Skeletal muscle tissue (tissue), 4 donors: ENCODE results near the gene NEU2. TPM values are rescaled to one million over a fixed set of nuclear protein-coding genes. Genes with fewer than 3 reads are reported as not detected.

Experiments
- H3K27ac ChIP-seq: one replicate; pipeline ENCODE4 v1.7.0; 2013; ENCODE audit warnings: mild to moderate bottlenecking, low read depth, low read length, inconsistent platforms
- H3K27me3 ChIP-seq, 3 donors: one replicate each; pipeline ENCODE4 v1.7.0; 2013; ENCODE audit warnings: low read length in 3 of 3; ENCODE audit not compliant: control insufficient read depth in 3 of 3, insufficient read depth in 3 of 3
- H3K36me3 ChIP-seq, 3 donors: one replicate each; pipeline ENCODE4 v1.7.0; 2013; ENCODE audit warnings: low read length in 3 of 3; ENCODE audit not compliant: control insufficient read depth in 3 of 3, insufficient read depth in 3 of 3
- H3K4me1 ChIP-seq, 3 donors: one replicate each; pipeline ENCODE4 v1.7.0; 2013; ENCODE audit warnings: low read length in 3 of 3, mild to moderate bottlenecking in 3 of 3; ENCODE audit not compliant: control insufficient read depth in 3 of 3, insufficient read depth in 3 of 3
- H3K4me3 ChIP-seq, 3 donors: one replicate each; pipeline ENCODE4 v1.7.0; 2013; ENCODE audit warnings: low read length in 3 of 3
- H3K9ac ChIP-seq, 3 donors: one replicate each; pipeline ENCODE4 v1.7.0; 2013; ENCODE audit warnings: low read length in 3 of 3, mild to moderate bottlenecking in 3 of 3, moderate library complexity in 2 of 3, low read depth in 1 of 3
- H3K9me3 ChIP-seq, 3 donors: one replicate each; pipeline ENCODE4 v1.7.0; 2013; ENCODE audit warnings: low read length in 3 of 3; ENCODE audit not compliant: control insufficient read depth in 3 of 3
- total RNA-seq: library from RNA; depleted of rRNA; stranded (reverse); fragments of >200 nt; gene quantifications from one replicate; pipeline ENCODE4 v1.2.3, GENCODE V29; 2014
- donor health status: Osteomylitis.

NEU2 gene
- total RNA-seq, 1 donor from 2014 or later, result not detected

DNA sequence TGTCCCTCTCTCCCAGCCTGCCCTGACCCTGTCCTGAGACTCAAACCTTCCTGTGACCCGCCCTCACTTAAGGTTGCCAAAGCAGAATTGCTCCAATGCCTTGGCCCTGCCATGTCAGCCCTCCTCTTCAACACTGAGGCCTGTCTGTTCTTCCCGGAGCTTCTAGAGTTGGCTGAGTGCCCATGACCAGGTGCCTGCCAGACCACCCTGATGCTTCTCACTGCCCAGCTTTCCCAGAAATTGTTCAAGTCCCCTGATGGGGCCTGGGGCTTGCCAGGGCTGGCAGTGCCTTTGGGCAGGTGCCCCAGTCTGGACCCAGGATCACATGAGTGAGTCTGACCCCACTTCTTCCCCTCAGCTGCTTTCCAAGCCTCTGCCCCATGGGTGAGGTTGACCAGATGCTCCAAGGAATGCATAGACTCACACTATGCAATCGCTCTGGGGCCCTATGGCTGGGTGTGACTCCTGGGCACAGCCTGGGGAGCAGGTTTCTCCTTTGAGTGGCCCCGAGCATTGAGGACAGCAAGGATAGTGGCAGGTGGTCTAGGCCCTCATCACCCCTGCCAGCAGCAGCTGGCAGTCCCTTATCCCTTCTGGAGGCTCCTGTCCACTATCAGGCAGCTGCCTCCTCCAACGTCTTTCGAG lies 24.6 kb downstream of the NEU2 start:
- Histone ChIP-seq H3K27me3 (peaks cover 0 to 6% (median 3%) of the 10 kb centered on the region in 3 donors), H3K4me3 (no peak overlapping the region), H3K36me3 (no peaks in the 10 kb centered on the region), H3K4me1 (peaks cover 16 to 27% (median 24%) of the 10 kb centered on the region in 3 donors), H3K27ac (no peak overlapping the region), H3K9ac (no peak overlapping the region), H3K9me3 (no peaks in the 10 kb centered on the region)

DNA sequence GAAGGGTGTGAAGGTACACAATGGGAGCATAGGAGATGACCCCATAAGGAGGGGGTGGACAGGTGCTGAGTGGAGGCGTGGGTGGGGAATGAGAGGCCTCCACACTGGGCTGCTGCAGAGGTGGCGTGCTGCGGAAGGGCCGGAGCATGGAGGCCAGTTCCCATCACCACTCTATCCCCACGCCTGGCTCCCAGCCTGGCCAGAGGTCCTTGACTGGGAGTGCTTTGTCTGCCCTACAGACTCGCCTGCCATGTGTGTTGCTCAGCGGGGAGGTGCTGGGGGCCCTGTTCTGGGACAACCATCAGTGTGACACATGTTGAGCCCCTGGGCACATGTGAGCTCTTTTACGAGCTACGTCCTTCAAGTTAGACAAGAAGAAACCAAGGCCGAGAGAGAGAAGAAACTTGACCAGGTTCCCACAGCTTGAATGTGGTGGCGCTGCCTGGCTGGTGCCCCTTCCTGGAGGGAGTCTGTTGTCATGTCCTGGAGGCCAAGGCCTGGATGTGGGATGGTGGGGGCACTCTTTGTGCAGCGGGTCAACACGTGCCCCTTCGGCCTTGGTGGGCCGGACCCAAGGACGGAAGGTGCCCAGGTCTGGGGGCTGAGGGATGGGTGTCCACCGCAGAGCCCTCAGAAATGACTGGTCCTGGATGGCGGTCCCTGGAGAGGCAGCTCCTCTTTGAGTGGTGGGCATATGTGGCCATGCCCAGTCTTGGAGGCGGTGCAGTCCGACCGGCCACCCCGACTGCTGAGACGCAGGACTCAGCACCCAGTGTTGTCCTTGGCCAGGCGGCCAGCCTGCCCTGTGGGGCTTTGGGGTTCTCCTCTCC lies 26.5 kb downstream of the NEU2 start:
- no peak overlapping the region for H3K4me3 ChIP-seq
- H3K9me3 ChIP-seq, result no peaks in the 10 kb centered on the region
- H3K36me3 ChIP-seq, result no peaks in the 10 kb centered on the region
- peak overlapping the region; percentile 72 for H3K27ac ChIP-seq
- peak overlapping the region in 1 of 3 donors; percentile 66 for H3K9ac ChIP-seq
- H3K27me3 ChIP-seq, result peaks cover 0 to 5% (median 3%) of the 10 kb centered on the region in 3 donors
- peaks cover 22 to 36% (median 36%) of the 10 kb centered on the region in 3 donors for H3K4me1 ChIP-seq

DNA sequence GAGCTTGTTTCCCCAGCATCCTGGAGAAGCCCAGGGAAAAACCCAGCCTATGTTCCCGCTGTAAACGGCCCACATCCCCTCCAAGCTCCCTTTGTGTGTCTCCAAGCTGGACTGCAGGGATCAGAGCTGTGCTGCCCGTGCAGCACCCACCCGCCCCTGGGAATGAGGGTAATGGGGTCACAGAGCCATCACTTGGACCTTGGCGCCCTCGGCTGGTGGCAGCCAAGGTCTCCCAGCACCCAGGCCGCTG lies 27.0 kb downstream of the NEU2 start:
- Histone ChIP-seq H3K9ac (peak overlapping the region in 1 of 3 donors; percentile 66), H3K27me3 (no peaks in the 10 kb centered on the region), H3K36me3 (no peaks in the 10 kb centered on the region), H3K27ac (peak overlapping the region; percentile 72), H3K4me3 (peak overlapping the region in 1 of 3 donors; percentile 66), H3K4me1 (peaks cover 22 to 36% (median 34%) of the 10 kb centered on the region in 3 donors), H3K9me3 (no peaks in the 10 kb centered on the region)

DNA sequence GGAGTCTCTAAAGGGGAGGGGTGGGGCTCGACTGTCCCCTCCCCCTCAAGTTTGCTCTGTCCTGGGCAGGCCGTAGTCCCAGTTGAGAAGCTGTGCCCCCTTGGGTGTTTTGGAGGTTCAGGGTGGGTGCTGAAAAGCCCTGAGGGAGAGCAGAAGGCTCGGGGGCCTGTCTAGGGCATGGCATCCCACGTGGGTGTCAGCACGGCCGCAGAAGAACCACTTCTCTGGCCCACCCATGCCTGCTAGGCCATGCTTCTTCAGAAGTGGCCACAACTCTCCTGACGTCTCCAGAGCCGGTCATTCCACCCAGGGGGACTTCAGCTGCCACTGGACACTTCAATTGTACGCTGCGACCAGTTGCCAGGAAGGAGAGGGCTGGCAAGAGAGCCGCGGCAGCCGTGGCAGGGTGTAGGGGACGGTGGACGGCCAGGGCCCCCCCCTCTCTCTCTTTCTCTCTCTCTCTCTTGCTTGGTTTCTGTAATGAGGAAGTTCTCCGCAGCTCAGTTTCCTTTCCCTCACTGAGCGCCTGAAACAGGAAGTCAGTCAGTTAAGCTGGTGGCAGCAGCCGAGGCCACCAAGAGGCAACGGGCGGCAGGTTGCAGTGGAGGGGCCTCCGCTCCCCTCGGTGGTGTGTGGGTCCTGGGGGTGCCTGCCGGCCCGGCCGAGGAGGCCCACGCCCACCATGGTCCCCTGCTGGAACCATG lies 27.5 kb downstream of the NEU2 start, which contains the start of gene INPP5D:
TSS of gene INPP5D (plus strand) at position 546 of the 704 bp plus-strand sequence. CDS start at position 683, 137 bp downstream.
- H3K27me3 ChIP-seq, result no peaks in the 10 kb centered on the region
- H3K4me3 ChIP-seq, result peak within 1 kb of the TSS; percentile 64 to 67 (median 66)
- peak within 1 kb of the TSS; percentile 47 to 66 (median 59) for H3K9ac ChIP-seq
- H3K27ac ChIP-seq, result peak within 1 kb of the TSS; percentile 72
- no peaks in the 10 kb centered on the region for H3K36me3 ChIP-seq
- peaks cover 24 to 36% (median 34%) of the 10 kb centered on the region in 3 donors for H3K4me1 ChIP-seq
- no peaks in the 10 kb centered on the region for H3K9me3 ChIP-seq

DNA sequence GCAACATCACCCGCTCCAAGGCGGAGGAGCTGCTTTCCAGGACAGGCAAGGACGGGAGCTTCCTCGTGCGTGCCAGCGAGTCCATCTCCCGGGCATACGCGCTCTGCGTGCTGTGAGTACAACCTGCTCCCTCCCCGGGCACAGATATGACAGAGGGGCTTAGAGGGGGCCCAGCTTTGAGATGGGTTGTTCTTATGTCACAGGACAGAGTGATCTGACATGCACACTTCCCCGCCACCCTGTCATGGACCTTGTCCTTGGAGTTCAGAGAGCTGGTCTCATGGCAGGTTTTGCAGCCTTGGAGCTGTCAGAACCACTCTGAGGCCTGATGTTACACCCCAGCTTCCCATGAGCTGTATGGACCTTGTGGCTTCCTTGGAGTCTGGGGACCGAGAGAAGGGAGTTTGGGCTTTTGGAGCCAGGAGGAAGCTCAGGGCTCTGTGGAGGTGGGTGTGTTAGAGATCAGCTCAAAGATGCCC lies 28.1 kb downstream of the NEU2 start:
- peaks cover 24 to 36% (median 34%) of the 10 kb centered on the region in 3 donors for H3K4me1 ChIP-seq
- H3K4me3 ChIP-seq, result peak overlapping the region; percentile 64 to 67 (median 66)
- H3K27me3 ChIP-seq, result no peaks in the 10 kb centered on the region
- no peaks in the 10 kb centered on the region for H3K36me3 ChIP-seq
- H3K9ac ChIP-seq, result peak overlapping the region; percentile 47 to 66 (median 59)
- H3K27ac ChIP-seq, result peak overlapping the region; percentile 72
- no peaks in the 10 kb centered on the region for H3K9me3 ChIP-seq

DNA sequence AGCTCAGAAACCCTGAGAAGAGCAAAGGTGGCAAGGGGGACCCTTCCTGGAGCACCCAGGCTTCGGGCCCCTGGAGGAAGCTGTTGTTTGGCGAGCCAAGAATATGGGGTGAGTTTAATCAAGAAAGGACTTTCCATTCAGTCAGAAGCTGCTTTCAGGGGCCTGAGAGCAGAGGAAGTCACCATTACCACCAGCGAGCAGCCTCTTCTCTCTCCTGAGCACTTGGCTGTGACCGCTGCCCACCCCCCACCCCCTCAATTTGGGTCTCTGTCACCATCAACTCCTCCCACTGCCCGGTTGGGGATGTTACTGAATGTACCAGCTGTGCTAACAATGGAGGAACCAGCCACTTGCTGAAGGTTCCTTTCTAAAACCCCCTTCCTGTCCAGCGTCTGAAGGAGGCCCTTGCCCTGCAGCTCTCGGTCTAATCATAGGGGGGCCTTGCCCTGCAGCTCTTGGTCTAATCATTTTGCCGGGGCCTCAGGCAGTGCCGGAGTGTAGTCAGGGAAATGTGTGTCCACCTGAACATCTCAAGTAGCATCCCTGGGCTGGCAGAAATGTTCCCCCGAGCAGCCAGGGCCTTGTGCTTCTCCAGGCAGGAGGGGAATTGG lies 28.6 kb downstream of the NEU2 start:
- H3K27ac ChIP-seq, result peak overlapping the region; percentile 72

DNA sequence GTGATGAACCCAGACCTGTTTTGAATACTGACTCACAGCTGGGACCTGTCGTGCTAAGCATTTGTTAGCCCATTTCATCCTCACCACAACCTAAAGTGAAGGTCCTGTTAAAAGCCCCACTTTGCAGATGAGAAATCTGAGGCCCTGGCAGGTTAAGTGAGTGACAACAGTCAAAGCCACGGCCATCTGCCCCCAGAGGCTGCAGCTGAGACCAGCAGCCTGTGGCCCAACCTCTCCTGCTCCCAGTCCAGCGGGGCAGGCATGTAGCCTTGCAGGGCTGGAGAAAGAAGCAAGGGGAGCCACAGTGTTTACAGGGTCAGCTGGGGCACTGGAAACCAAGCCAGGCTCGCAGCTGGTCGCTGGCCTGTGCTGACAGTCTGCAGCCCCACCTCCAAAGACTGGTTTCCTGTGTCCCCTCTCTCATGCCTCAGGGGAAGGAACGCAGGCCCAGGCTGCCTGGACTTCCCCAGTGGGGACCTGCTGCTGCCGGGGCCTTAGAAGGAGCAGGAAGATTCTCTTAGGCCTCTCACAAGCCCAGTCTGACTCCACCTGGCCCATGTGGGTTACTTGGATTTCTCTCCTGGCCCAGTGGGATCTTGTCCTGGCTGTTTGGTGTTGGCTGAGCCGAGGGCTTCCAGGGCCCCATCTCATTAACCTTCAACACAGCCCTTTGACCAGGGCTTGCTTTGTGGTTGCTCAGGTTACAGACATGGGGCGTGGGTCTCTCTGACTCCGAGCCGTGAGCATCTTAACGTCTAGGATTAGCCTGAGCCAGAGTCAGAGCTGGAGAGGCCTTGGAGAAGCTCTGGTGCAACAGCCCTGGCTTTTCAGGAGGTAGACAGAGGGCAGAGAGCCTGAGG lies 29.3 kb downstream of the NEU2 start:
- Histone ChIP-seq H3K27ac (peak overlapping the region; percentile 72), H3K36me3 (no peaks in the 10 kb centered on the region), H3K4me3 (peak overlapping the region; percentile 55 to 67 (median 66)), H3K27me3 (no peaks in the 10 kb centered on the region), H3K9ac (peak overlapping the region; percentile 38 to 66 (median 47)), H3K4me1 (peaks cover 24 to 36% (median 34%) of the 10 kb centered on the region in 3 donors), H3K9me3 (no peaks in the 10 kb centered on the region)

More for the DNA sequence above, 28.6 kb downstream of the NEU2 start:
- H3K36me3 ChIP-seq, result no peaks in the 10 kb centered on the region
- H3K9me3 ChIP-seq, result no peaks in the 10 kb centered on the region
- H3K4me1 ChIP-seq, result peaks cover 24 to 36% (median 34%) of the 10 kb centered on the region in 3 donors
- H3K4me3 ChIP-seq, result peak overlapping the region; percentile 64 to 67 (median 66)
- H3K27me3 ChIP-seq, result no peaks in the 10 kb centered on the region
- peak overlapping the region; percentile 47 to 66 (median 59) for H3K9ac ChIP-seq

DNA sequence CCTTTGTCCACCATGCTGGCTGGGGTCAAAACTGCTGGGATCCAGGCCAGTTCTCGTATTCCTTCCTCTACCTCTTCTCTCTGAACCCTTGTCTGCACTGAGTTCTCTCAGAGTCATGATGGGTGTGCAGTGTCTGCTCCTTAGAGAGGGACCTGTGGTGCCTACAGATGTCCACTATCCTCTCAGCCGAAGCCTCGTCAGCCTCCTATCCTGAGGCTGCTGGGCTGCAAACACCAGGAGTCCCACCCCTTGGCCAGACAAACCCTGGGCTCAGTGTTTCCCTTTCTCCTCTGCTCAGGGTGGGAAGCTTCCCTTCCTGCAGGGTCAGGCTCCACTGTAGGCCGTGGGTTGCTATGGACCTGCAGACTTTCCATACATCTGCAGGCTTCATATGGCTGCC lies 30.0 kb downstream of the NEU2 start:
- H3K27ac ChIP-seq, result no peak overlapping the region
- H3K9me3 ChIP-seq, result no peaks in the 10 kb centered on the region
- no peaks in the 10 kb centered on the region for H3K27me3 ChIP-seq
- no peaks in the 10 kb centered on the region for H3K36me3 ChIP-seq
- H3K9ac ChIP-seq, result peak overlapping the region in 1 of 3 donors; percentile 45
- peaks cover 24 to 36% (median 34%) of the 10 kb centered on the region in 3 donors for H3K4me1 ChIP-seq
- H3K4me3 ChIP-seq, result peak overlapping the region; percentile 13 to 66 (median 55)

DNA sequence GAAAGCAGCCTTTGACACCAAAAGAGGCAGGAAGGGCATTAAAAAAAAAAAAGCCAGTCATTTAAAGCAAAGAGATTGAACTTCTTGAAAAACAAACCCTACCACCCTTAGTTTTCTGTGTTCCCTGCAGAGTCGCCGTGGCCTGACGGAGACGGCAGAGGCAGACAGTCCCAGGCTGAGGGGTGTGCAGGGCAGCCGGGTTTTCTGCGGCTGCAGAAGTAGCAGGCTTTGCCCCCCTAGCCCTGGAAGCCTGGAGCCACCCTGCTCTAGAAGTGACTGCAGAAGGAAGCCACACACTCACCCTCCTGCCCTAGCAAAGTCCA lies 30.4 kb downstream of the NEU2 start:
- H3K4me3 ChIP-seq, result no peak overlapping the region
- no peak overlapping the region for H3K27ac ChIP-seq
- no peaks in the 10 kb centered on the region for H3K9me3 ChIP-seq
- no peaks in the 10 kb centered on the region for H3K36me3 ChIP-seq
- peak overlapping the region in 1 of 3 donors; percentile 45 for H3K9ac ChIP-seq
- peaks cover 24 to 36% (median 34%) of the 10 kb centered on the region in 3 donors for H3K4me1 ChIP-seq
- no peaks in the 10 kb centered on the region for H3K27me3 ChIP-seq
